Glutamatergic neuron (in vitro differentiated cells): ENCODE results near the gene GLIS1. TPM values are rescaled to one million over a fixed set of nuclear protein-coding genes. Genes with fewer than 3 reads are reported as not detected.

Source experiments
- DNase-seq: peaks from one replicate; pipeline ENCODE4 v3.0.0; 2022
- H3K27ac Mint-ChIP-seq: one replicate; pipeline ENCODE4 v1.8.0; 2020; ENCODE audit warnings: mild to moderate bottlenecking, mixed read lengths, inconsistent platforms; ENCODE audit not compliant: unreplicated experiment
- H3K27me3 Mint-ChIP-seq: one replicate; pipeline ENCODE4 v1.8.0; 2020; ENCODE audit warnings: mild to moderate bottlenecking, moderate library complexity, mixed read lengths, inconsistent platforms; ENCODE audit not compliant: unreplicated experiment
- H3K36me3 Mint-ChIP-seq: one replicate; pipeline ENCODE4 v1.8.0; 2020; ENCODE audit warnings: mild to moderate bottlenecking, mixed read lengths, inconsistent platforms; ENCODE audit not compliant: unreplicated experiment
- H3K4me1 Mint-ChIP-seq: one replicate; pipeline ENCODE4 v1.8.0; 2020; ENCODE audit warnings: mild to moderate bottlenecking, low read depth, mixed read lengths, inconsistent platforms; ENCODE audit not compliant: unreplicated experiment
- H3K4me3 Mint-ChIP-seq: one replicate; pipeline ENCODE4 v1.8.0; 2020; ENCODE audit warnings: mild to moderate bottlenecking, mixed read lengths, inconsistent platforms; ENCODE audit not compliant: unreplicated experiment
- H3K9me3 Mint-ChIP-seq: one replicate; pipeline ENCODE4 v1.8.0; 2020; ENCODE audit warnings: mild to moderate bottlenecking, moderate library complexity, mixed read lengths, inconsistent platforms; ENCODE audit not compliant: unreplicated experiment
- total RNA-seq: library from RNA; stranded (reverse); fragmentation: NEBNext Ultra II Directional; extraction: Animal tissue kit (Norgen Biotek cat#: 25700); gene quantifications from one replicate; pipeline ENCODE4 v1.2.1, GENCODE V29; 2021; ENCODE audit not compliant: unreplicated experiment
- TF ChIP-seq, protein P1 (sequence below): fragments of 200-600 bp; sonication (generic); IDR thresholded peaks from one replicate; pipeline ENCODE4 v1.5.0; 2021; ENCODE audit not compliant: partially characterized antibody, unreplicated experiment

Gene GLIS1
- total RNA-seq, 1 donor from 2014 or later, result 0.76 TPM

DNA sequence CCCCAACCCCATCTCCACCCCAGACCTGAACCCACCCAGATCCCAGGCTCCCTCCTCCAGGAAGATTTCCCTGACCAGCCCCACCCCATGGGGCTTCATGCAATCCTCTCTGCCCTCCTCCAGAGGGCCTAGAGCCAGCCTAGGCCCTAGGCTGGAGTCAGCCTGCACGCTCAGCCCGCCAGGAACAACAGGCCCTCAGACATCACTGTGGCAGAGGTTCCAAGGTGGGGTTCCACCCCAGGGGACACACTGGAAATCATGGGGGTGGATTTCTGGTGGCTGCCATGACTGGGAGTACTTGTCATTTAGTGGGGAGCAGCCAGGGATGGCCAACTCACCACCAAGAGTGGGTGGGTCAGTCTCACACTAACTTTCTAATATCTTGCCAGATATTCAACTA, 122.0 kb downstream of the GLIS1 start:
- H3K36me3 Mint-ChIP-seq, result peaks cover 5% of the 10 kb centered on the region
- DNase-seq, result no peak
- H3K4me3 Mint-ChIP-seq, result no peak overlapping the region
- peaks cover 2% of the 10 kb centered on the region for H3K9me3 Mint-ChIP-seq
- TF ChIP-seq, protein P1, sequence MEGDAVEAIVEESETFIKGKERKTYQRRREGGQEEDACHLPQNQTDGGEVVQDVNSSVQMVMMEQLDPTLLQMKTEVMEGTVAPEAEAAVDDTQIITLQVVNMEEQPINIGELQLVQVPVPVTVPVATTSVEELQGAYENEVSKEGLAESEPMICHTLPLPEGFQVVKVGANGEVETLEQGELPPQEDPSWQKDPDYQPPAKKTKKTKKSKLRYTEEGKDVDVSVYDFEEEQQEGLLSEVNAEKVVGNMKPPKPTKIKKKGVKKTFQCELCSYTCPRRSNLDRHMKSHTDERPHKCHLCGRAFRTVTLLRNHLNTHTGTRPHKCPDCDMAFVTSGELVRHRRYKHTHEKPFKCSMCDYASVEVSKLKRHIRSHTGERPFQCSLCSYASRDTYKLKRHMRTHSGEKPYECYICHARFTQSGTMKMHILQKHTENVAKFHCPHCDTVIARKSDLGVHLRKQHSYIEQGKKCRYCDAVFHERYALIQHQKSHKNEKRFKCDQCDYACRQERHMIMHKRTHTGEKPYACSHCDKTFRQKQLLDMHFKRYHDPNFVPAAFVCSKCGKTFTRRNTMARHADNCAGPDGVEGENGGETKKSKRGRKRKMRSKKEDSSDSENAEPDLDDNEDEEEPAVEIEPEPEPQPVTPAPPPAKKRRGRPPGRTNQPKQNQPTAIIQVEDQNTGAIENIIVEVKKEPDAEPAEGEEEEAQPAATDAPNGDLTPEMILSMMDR, result no peak
- peaks cover 5% of the 10 kb centered on the region for H3K27me3 Mint-ChIP-seq
- no peak overlapping the region for H3K27ac Mint-ChIP-seq
- peaks cover 16% of the 10 kb centered on the region for H3K4me1 Mint-ChIP-seq

DNA sequence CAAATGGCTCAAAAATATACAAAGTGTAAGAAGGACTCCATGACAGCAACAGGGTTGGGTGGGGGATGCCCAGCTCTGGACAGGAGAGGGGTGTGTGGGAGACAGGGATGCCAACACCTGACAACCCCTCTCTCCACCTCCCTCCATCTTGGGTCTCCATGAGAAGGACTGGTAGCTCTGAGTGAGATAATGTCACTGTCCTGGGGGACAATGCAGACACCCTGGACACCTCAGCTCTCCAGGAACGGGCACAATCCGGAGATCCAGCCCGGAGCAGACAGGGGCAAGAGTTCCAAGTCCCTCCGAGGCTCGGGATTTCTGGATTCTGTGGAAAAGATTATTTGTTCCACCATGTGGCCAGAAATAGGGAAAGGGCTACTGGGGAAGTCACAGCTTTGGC, 122.5 kb downstream of the GLIS1 start:
- peaks cover 16% of the 10 kb centered on the region for H3K4me1 Mint-ChIP-seq
- H3K4me3 Mint-ChIP-seq, result no peak overlapping the region
- H3K36me3 Mint-ChIP-seq, result peaks cover 9% of the 10 kb centered on the region
- H3K27me3 Mint-ChIP-seq, result peaks cover 5% of the 10 kb centered on the region
- TF ChIP-seq, protein P1, result no peak
- H3K9me3 Mint-ChIP-seq, result peaks cover 4% of the 10 kb centered on the region
- no peak overlapping the region for H3K27ac Mint-ChIP-seq
- no peak for DNase-seq

DNA sequence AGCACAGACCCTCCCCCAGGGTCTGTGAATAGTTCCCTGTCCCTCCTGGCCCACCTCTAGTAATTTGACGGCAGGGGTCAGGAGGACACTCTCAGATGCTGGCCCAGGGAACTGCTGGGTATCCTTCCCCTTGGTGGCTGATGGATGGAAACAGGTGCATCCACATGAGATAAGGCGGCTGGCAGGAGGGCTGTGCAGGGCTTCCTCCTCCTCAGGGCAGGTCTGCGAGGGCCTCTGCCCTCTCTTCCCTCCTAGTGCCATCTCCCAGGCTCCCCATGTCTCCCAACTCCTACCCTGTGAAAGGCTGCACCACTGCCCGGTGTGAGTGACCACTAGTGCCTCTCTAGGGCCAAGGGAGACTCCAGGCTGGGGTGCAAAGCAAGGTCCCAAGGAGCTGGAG, 123.9 kb downstream of the GLIS1 start:
- H3K27ac Mint-ChIP-seq, result no peak overlapping the region
- peaks cover 23% of the 10 kb centered on the region for H3K36me3 Mint-ChIP-seq
- H3K9me3 Mint-ChIP-seq, result peaks cover 6% of the 10 kb centered on the region
- H3K4me3 Mint-ChIP-seq, result no peak overlapping the region
- TF ChIP-seq, protein P1, result no peak
- H3K4me1 Mint-ChIP-seq, result peaks cover 14% of the 10 kb centered on the region
- H3K27me3 Mint-ChIP-seq, result peaks cover 2% of the 10 kb centered on the region
- DNase-seq, result no peak

DNA sequence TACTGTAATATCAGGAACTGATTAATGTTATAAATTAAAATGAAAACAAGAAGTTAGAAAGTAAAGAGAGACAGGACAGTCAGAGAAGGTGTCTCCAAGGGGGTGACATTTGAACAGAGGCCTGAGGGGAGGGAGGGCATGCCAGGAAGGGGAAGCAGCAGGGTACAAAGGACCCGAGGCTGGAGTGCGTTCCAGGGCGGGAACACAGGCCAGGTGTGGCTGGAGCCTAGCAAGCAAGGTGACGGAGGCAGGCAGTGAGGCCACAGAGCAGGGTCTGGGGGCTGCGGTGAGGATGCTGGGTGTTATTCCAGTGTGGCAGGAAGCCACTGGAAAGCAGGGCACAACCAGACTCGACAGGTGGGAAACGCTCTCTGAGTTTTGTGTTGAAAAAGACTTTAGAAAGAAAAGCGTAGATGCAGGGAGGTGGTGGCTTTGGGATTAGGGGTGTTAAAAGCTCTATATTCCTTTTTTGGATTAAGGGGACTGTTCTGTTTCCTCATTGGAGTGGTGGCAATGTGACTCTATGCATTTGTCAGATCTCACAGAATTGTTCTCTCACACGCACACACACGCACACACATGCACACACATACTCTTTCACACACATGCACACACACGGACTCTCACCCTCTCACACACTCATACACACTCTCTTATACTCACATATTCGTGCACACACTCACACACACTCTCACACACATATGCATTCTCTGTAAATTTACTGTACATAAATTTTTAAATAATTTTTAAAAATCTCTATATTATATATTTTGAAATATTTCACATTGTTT, 124.5 kb downstream of the GLIS1 start:
- DNase-seq, result no peak
- Mint-ChIP-seq H3K4me3 (no peak overlapping the region), H3K27me3 (peaks cover 2% of the 10 kb centered on the region), H3K36me3 (peaks cover 23% of the 10 kb centered on the region), H3K27ac (no peak overlapping the region), H3K9me3 (peaks cover 6% of the 10 kb centered on the region), H3K4me1 (peaks cover 14% of the 10 kb centered on the region)
- TF ChIP-seq, protein P1, result no peak

DNA sequence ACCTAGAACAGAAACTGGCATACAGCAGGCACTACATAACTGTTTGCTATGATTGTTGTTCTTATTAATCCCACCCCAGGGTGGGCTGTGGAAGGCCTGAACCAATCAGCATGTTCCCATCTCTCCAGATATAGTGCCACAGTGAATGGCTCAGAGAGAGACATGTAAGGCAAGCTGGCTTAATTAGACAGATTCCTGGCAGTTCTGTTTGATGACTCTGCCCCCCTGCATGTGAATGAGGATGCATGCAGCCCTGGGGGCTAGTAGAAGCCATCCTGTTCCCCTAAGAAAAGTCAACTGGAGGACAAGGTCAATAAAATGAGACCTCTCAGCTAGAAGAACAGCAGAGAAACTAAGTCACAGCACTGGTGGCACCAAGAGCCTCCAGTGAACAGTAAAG, 130.3 kb downstream of the GLIS1 start:
- Mint-ChIP-seq H3K4me3 (no peak overlapping the region), H3K27ac (no peak overlapping the region), H3K4me1 (no peaks in the 10 kb centered on the region), H3K27me3 (no peaks in the 10 kb centered on the region), H3K36me3 (peaks cover 23% of the 10 kb centered on the region), H3K9me3 (peaks cover 10% of the 10 kb centered on the region)
- no peak for DNase-seq
- TF ChIP-seq, protein P1, result no peak
